Suprapubic skin (tissue), 4 donors: ENCODE measurements around the gene FKRP.

Experiments
- CTCF ChIP-seq, 2 donors: fragments of 200-600 bp in 1 of 2; fragments of 450-650 bp in 1 of 2; sonication (generic) in 1 of 2; IDR thresholded peaks; one replicate each; pipeline ENCODE4 v1.5.1; 2016 to 2019; ENCODE audit warnings: antibody characterized with exemption in 2 of 2, mild to moderate bottlenecking in 1 of 2, moderate library complexity in 1 of 2
- EP300 ChIP-seq: sonication (generic); formaldehyde crosslinking; IDR thresholded peaks from one replicate; pipeline ENCODE4 v1.6.1; 2017; ENCODE audit warnings: antibody characterized with exemption
- POLR2A ChIP-seq, 2 donors: fragments of 450-650 bp; IDR thresholded peaks; one replicate each; pipeline ENCODE4 v1.6.1; 2017; ENCODE audit warnings: antibody characterized with exemption in 2 of 2, mild to moderate bottlenecking in 2 of 2, moderate library complexity in 2 of 2
- POLR2AphosphoS5 ChIP-seq, 3 donors: sonication (generic); formaldehyde crosslinking; IDR thresholded peaks; one replicate each; pipeline ENCODE4 v1.6.1; 2017; ENCODE audit warnings: antibody characterized with exemption in 3 of 3

DNA sequence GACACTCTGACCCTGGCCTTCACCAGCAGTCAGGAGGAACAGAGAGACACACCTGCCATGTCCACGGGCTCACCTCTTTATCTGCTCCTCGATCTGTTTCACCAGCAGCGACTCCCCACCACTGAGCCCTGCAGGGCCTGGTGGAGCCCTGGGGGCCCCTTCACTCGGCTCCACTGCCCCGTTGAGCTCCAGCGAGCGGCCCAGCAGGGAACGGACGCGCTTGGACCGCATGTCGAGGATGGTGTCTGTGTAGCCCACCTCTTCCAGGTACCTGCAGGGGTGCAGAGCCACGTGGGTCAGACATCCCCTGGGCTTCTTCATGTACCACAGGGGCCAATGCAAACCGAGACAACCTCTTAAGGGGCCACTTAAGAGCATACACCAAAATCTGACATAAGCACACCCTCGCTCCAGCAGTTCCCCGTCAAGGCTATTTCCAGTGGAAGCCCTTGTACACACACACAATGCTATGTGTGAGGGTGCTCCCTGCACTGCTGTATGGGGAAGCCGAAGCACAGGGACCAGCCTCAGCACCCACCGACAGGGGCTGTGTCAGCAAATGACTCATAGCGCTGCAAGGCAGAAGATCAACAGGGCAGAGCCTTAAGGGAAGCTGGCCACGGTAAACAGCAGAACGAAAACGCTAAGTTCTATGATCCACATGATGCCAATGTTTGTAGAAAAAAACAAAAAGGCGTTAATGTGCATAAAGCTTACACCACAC is 12.7 kb upstream of the FKRP start:
- no peak for TF ChIP-seq CTCF (IDR thresholded peaks at IDR 0.05)
- TF ChIP-seq POLR2AphosphoS5 (IDR thresholded peaks at IDR 0.05), result no peak
- TF ChIP-seq POLR2A (IDR thresholded peaks at IDR 0.05), result no peak
- TF ChIP-seq EP300, result no peak
